ENCODE measurements around the gene GPD1L. TPM values are rescaled to one million over a fixed set of nuclear protein-coding genes. Genes with fewer than 3 reads are reported as not detected.

Gene GPD1L
- total RNA-seq, 2 donors from 2014 or later: 1.5 to 3.5 TPM

DNA sequence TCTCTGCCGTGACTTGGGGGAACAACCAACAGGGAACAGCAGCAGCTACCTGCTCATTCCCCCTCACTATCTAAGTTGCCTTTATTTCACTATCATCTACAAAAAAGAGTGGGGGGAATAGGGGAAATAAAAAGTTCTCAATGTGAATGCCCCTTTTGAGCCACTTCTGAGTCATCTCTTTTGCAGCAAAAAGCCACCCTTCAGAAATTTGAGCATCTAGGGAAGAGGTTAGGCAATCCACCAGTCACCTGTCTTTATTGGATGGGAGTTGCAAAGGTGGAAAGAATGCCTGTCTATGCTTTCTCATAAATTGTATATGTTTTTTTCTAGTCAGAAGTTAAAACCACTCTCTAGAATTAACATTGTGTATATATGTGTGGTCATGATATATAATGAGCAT, 41.1 kb downstream of the GPD1L start:
- H3K27ac Mint-ChIP-seq: no peak overlapping the region
- DNase-seq: peak; percentile 33
- 77% methylated on average over 1 of the region's 1 CpG; no CpG with 5 or more reads in 1 of the 2 experiments for WGBS, 2 experiments (ENCODE audit: insufficient coverage in 1 of 2, insufficient read length in 1 of 2)
- H3K27me3 ChIP-seq (ENCODE audit: control insufficient read depth, insufficient read depth, low read length, poor library complexity, severe bottlenecking): no peaks in the 10 kb centered on the region
- no peaks in the 10 kb centered on the region for H3K36me3 ChIP-seq (ENCODE audit: control insufficient read depth, insufficient read depth, low read length)
- no peak overlapping the region for H3K9ac ChIP-seq (ENCODE audit: extremely low read depth, low read length, poor library complexity, severe bottlenecking)
- no peak overlapping the region for H3K4me3 ChIP-seq (ENCODE audit: low read length)
- TF ChIP-seq, protein P1, sequence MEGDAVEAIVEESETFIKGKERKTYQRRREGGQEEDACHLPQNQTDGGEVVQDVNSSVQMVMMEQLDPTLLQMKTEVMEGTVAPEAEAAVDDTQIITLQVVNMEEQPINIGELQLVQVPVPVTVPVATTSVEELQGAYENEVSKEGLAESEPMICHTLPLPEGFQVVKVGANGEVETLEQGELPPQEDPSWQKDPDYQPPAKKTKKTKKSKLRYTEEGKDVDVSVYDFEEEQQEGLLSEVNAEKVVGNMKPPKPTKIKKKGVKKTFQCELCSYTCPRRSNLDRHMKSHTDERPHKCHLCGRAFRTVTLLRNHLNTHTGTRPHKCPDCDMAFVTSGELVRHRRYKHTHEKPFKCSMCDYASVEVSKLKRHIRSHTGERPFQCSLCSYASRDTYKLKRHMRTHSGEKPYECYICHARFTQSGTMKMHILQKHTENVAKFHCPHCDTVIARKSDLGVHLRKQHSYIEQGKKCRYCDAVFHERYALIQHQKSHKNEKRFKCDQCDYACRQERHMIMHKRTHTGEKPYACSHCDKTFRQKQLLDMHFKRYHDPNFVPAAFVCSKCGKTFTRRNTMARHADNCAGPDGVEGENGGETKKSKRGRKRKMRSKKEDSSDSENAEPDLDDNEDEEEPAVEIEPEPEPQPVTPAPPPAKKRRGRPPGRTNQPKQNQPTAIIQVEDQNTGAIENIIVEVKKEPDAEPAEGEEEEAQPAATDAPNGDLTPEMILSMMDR (conservative IDR thresholded peaks at IDR 0.05): no peak
- no peaks in the 10 kb centered on the region for H3K4me1 ChIP-seq (ENCODE audit: control insufficient read depth, insufficient read depth, low read length)
- peaks cover 11% of the 10 kb centered on the region for H3K4me1 Mint-ChIP-seq
- no peak overlapping the region for H3K4me3 Mint-ChIP-seq
- no peaks in the 10 kb centered on the region for H3K9me3 Mint-ChIP-seq
- no peaks in the 10 kb centered on the region for H3K9me3 ChIP-seq (ENCODE audit: control insufficient read depth, low read length)
- no peak overlapping the region for H3K27ac ChIP-seq (ENCODE audit: low read depth, low read length)
- H3K36me3 Mint-ChIP-seq (ENCODE audit: low read depth): no peaks in the 10 kb centered on the region
- no peaks in the 10 kb centered on the region for H3K27me3 Mint-ChIP-seq (ENCODE audit: insufficient read depth)

DNA sequence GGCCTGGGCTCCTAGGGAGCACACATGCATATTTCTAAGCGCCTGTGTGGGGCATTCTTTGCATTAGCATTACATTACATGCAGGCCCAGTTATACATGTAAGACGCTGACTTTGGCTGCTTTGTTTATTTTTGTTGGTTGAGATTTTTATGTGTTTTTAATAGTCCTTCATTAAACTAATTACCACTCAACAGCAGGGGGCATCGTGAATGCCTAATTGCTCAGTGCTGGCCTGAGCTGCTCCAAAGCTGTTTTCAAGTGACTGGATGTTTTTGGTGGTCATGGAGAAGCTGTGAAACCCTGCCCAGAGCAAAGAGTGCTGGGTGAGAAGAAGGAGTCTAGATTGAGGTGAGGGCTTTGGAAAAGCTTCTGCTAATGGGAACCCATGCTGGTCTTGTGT, 41.5 kb downstream of the GPD1L start:
- Histone ChIP-seq H3K9me3 (ENCODE audit: control insufficient read depth, low read length) (no peaks in the 10 kb centered on the region), H3K9ac (ENCODE audit: extremely low read depth, low read length, poor library complexity, severe bottlenecking) (no peak overlapping the region), H3K4me1 (ENCODE audit: control insufficient read depth, insufficient read depth, low read length) (no peaks in the 10 kb centered on the region), H3K27me3 (ENCODE audit: control insufficient read depth, insufficient read depth, low read length, poor library complexity, severe bottlenecking) (no peaks in the 10 kb centered on the region), H3K36me3 (ENCODE audit: control insufficient read depth, insufficient read depth, low read length) (no peaks in the 10 kb centered on the region), H3K27ac (ENCODE audit: low read depth, low read length) (no peak overlapping the region), H3K4me3 (ENCODE audit: low read length) (no peak overlapping the region)
- Mint-ChIP-seq H3K36me3 (ENCODE audit: low read depth) (no peaks in the 10 kb centered on the region), H3K4me3 (no peak overlapping the region), H3K27ac (peak overlapping the region; percentile 8), H3K27me3 (ENCODE audit: insufficient read depth) (no peaks in the 10 kb centered on the region), H3K4me1 (peaks cover 11% of the 10 kb centered on the region), H3K9me3 (no peaks in the 10 kb centered on the region)
- TF ChIP-seq, protein P1 (conservative IDR thresholded peaks at IDR 0.05): no peak
- WGBS, 2 experiments (ENCODE audit: insufficient coverage in 1 of 2, insufficient read length in 1 of 2): 58 to 100% methylated on average over 1 to 2 of the region's 3 CpGs
- DNase-seq: peak; percentile 51

DNA sequence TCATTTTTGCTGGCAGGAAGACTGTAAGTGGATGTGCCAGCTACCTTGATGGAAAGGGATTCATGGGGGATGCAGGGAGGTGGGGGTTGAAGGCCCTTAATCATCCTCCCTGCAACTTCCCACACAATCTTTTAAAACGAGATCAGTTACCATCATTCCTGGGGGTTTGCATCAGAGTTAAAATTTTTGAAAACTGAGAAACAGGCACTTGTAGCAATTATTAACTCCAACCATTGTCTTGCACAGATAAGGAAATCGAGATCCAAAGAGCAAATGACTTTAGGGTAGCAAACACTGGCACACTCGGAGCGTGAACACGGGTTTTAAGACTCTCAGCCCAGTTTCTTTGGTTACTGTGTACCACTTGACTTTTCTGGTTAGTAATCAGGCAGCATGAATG, 41.9 kb downstream of the GPD1L start:
- WGBS, 2 experiments (ENCODE audit: insufficient coverage in 1 of 2, insufficient read length in 1 of 2): 86 to 92% methylated on average over 5 of the region's 5 CpGs
- Histone ChIP-seq H3K4me1 (ENCODE audit: control insufficient read depth, insufficient read depth, low read length) (no peaks in the 10 kb centered on the region), H3K9me3 (ENCODE audit: control insufficient read depth, low read length) (no peaks in the 10 kb centered on the region), H3K27ac (ENCODE audit: low read depth, low read length) (no peak overlapping the region), H3K9ac (ENCODE audit: extremely low read depth, low read length, poor library complexity, severe bottlenecking) (no peak overlapping the region), H3K36me3 (ENCODE audit: control insufficient read depth, insufficient read depth, low read length) (no peaks in the 10 kb centered on the region), H3K4me3 (ENCODE audit: low read length) (no peak overlapping the region), H3K27me3 (ENCODE audit: control insufficient read depth, insufficient read depth, low read length, poor library complexity, severe bottlenecking) (no peaks in the 10 kb centered on the region)
- no peaks in the 10 kb centered on the region for H3K36me3 Mint-ChIP-seq (ENCODE audit: low read depth)
- TF ChIP-seq, protein P1 (conservative IDR thresholded peaks at IDR 0.05): no peak
- peak; percentile 25 for DNase-seq
- H3K9me3 Mint-ChIP-seq: no peaks in the 10 kb centered on the region
- H3K4me1 Mint-ChIP-seq: peaks cover 11% of the 10 kb centered on the region
- no peaks in the 10 kb centered on the region for H3K27me3 Mint-ChIP-seq (ENCODE audit: insufficient read depth)
- no peak overlapping the region for H3K4me3 Mint-ChIP-seq
- peak overlapping the region; percentile 8 for H3K27ac Mint-ChIP-seq
